HepG2 (cell line): ENCODE results near the gene POC1A. TPM values are rescaled to one million over a fixed set of nuclear protein-coding genes. Genes with fewer than 3 reads are reported as not detected.

ENCODE experiments used
- ATAC-seq: fragments of 200-7000 bp; cut with Tn5 transposase; 3 replicates; pipeline ENCODE4 v1.9.1; 2020; ENCODE audit warnings: mild to moderate bottlenecking, moderate library complexity
- BruUV-seq: library from RNA; stranded (reverse); fragments of 400-500 nt; replicated peaks from 2 replicates; lab custom pipeline; 2021; lab: Mats Ljungman, UMichigan
- CTCF ChIA-PET: fragments of 300-600 bp; formaldehyde crosslinking; extraction: SDS; loops from one replicate; lab custom pipeline; 2021; ENCODE audit warnings: low total read pairs, inconsistent platforms, low intra/inter-chr PET ratio; lab: Yijun Ruan, JAX
- POLR2A ChIA-PET: fragments of 350-600 bp; sonication (Branson Sonifier 250); formaldehyde crosslinking; loops from one replicate; lab custom pipeline; 2020; ENCODE audit warnings: antibody characterized with exemption, inconsistent platforms; lab: Yijun Ruan, JAX
- DNase-seq: peaks from one replicate; pipeline ENCODE4 v3.0.0-alpha.2; 2015; ENCODE audit warnings: low spot score
- FAIRE-seq: peaks from 3 replicates; lab custom pipeline; 2011; peaks lifted over from hg19 to GRCh38; lab: Jason Lieb, UNC
- H2AFZ ChIP-seq: one replicate; pipeline ENCODE4 v1.6.1; 2011; ENCODE audit warnings: low read length, inconsistent platforms
- H3K27ac ChIP-seq: fragments of 300-600 bp; 3 replicates; pipeline ENCODE4 v1.8.0; 2011; ENCODE audit warnings: mixed run types, mild to moderate bottlenecking, mixed read lengths, low read length, inconsistent platforms; ENCODE audit not compliant: insufficient read depth; ENCODE audit errors: extremely low read length
- H3K27me3 ChIP-seq, 2 experiments: fragments of 200-600 bp in 1 of 2; 2 replicates in 1 of 2; 3 replicates in 1 of 2; pipeline versions ENCODE4 v1.6.0 to v1.8.0; 2011; ENCODE audit warnings: low read length in 2 of 2, mild to moderate bottlenecking in 2 of 2, moderate library complexity in 2 of 2, inconsistent platforms in 1 of 2; ENCODE audit not compliant: insufficient read depth in 2 of 2, control insufficient read depth in 1 of 2
- H3K36me3 ChIP-seq, 2 experiments: fragments of 200-600 bp in 1 of 2; replicated peaks in 1 of 2; 2 replicates in 1 of 2; 3 replicates in 1 of 2; pipeline versions ENCODE4 v1.5.1 to v1.8.0; 2011; ENCODE audit warnings: low read length in 2 of 2, inconsistent platforms in 1 of 2; ENCODE audit not compliant: insufficient read depth in 2 of 2, control insufficient read depth in 1 of 2
- H3K4me1 ChIP-seq: 2 replicates; pipeline ENCODE4 v1.5.1; 2012; ENCODE audit warnings: low read length, inconsistent platforms; ENCODE audit not compliant: insufficient read depth
- H3K4me2 ChIP-seq: 2 replicates; pipeline ENCODE4 v1.6.0; 2011; ENCODE audit warnings: low read depth, low read length, inconsistent platforms
- H3K4me3 ChIP-seq, 3 experiments: fragments of 200-600 bp in 1 of 3; sonication (generic), shearing (Covaris generic) in 1 of 3; replicated peaks in 1 of 3; 2 replicates each; pipeline ENCODE4 v1.5.1; 2011 to 2016; ENCODE audit warnings: low read length in 3 of 3, inconsistent platforms in 2 of 3, low read depth in 2 of 3, mild to moderate bottlenecking in 2 of 3, control low read depth in 1 of 3, mixed read lengths in 1 of 3; ENCODE audit not compliant: insufficient read depth in 1 of 3
- H3K79me2 ChIP-seq: one replicate; pipeline ENCODE4 v1.6.1; 2011; ENCODE audit warnings: low read length, inconsistent platforms; ENCODE audit not compliant: insufficient read depth
- H3K9ac ChIP-seq: 2 replicates; pipeline ENCODE4 v1.6.0; 2011; ENCODE audit warnings: mild to moderate bottlenecking, low read depth, low read length, inconsistent platforms; ENCODE audit not compliant: insufficient read depth
- H3K9me3 ChIP-seq: 2 replicates; pipeline ENCODE4 v1.5.1; 2012; ENCODE audit warnings: mild to moderate bottlenecking, low read length
- H4K20me1 ChIP-seq: 2 replicates; pipeline ENCODE4 v1.6.0; 2011; ENCODE audit warnings: inconsistent platforms, mild to moderate bottlenecking, low read length, moderate library complexity; ENCODE audit not compliant: insufficient read depth
- MED13 ChIP-seq: sonication (generic); formaldehyde crosslinking; IDR thresholded peaks from 2 replicates; pipeline ENCODE4 v1.5.0; 2020; ENCODE audit warnings: missing genetic modification reagents
- NR0B2 ChIP-seq: sonication (generic); formaldehyde crosslinking; IDR thresholded peaks from 2 replicates; pipeline ENCODE4 v1.4.0; 2020; ENCODE audit warnings: mild to moderate bottlenecking, missing genetic modification reagents
- NR2F1 ChIP-seq, 2 experiments: fragments of 450-650 bp in 1 of 2; formaldehyde crosslinking in 1 of 2; IDR thresholded peaks; 2 replicates each; pipeline versions ENCODE4 v1.5.0 to v1.6.1; 2016 to 2020; ENCODE audit warnings: mild to moderate bottlenecking in 1 of 2, missing compliant biosample characterization in 1 of 2, missing genetic modification reagents in 1 of 2, moderate library complexity in 1 of 2
- PREB ChIP-seq: sonication (generic); formaldehyde crosslinking; IDR thresholded peaks from 2 replicates; pipeline ENCODE4 v1.4.0; 2020; ENCODE audit warnings: missing genetic modification reagents
- SMC3 ChIP-seq: IDR thresholded peaks from 2 replicates; pipeline ENCODE4 v1.6.1; 2011; ENCODE audit warnings: low read length, improper control_type of control experiment
- ZBTB4 ChIP-seq: sonication (generic); formaldehyde crosslinking; IDR thresholded peaks from 2 replicates; pipeline ENCODE4 v1.4.0; 2020; ENCODE audit warnings: missing genetic modification reagents, mild to moderate bottlenecking, borderline replicate concordance
- ZNF281 ChIP-seq: sonication (generic); formaldehyde crosslinking; IDR thresholded peaks from 2 replicates; pipeline ENCODE4 v1.4.0; 2020; ENCODE audit warnings: missing genetic modification reagents, borderline replicate concordance
- WGBS: methylation state at CpG from one replicate; pipeline ENCODE4 v1.1.6; 2017; ENCODE audit warnings: low lambda C conversion rate; 5-methylcytosine and 5-hydroxymethylcytosine counted together
- in situ Hi-C: cut with HindIII; loops from 2 replicates; pipeline ENCODE4 v1.10.0; 2017; ENCODE audit warnings: low pct_unique_long_range_greater_than_20kb; ENCODE audit not compliant: extremely low pct_ligation_motif_present
- intact Hi-C: fragments of 100-400 bp; cut with micrococcal nuclease; formaldehyde crosslinking; loops from one replicate; pipeline ENCODE4 v1.10.0; 2022; ENCODE audit not compliant: unreplicated experiment
- polyA plus RNA-seq, 8 experiments: library from polyadenylated mRNA; depleted of rRNA in 3 of 8; stranded (reverse) in 7 of 8; unstranded in 1 of 8; fragments of >200 nt; fragmentation: Illumina TruSeq in 4 of 8; extraction: Trizol in 4 of 8; gene quantifications; 2 replicates each; pipeline versions ENCODE4 v1.2.1 to v1.2.3, GENCODE V29; 2011 to 2016; ENCODE audit warnings: low read depth in 4 of 8, missing spikeins in 1 of 8, mixed read lengths in 1 of 8; ENCODE audit not compliant: insufficient read depth in 1 of 8
- total RNA-seq, 5 experiments: library from RNA; depleted of rRNA; stranded (reverse); fragments of >200 nt; fragmentation: Illumina TruSeq; extraction: Trizol; gene quantifications; 2 replicates each; pipeline ENCODE4 v1.2.3, GENCODE V29; 2016; ENCODE audit warnings: low read depth in 1 of 5

The POC1A gene
- total and polyA plus RNA-seq, 2 of the 13 experiments (the other 11 are each of a cell fraction or from before 2014, with no cell fraction given): 14.6 to 20.0 TPM

GRCh38 chr3:52025453-52025852, 128.8 kb downstream of the POC1A start:
- intact Hi-C loops: no loop called here
- ATAC-seq: no peak
- peaks cover 54% of the 10 kb centered on the region for H3K4me1 ChIP-seq
- ChIA-PET POLR2A (no interaction called here), CTCF (no interaction called here)
- no peaks in the 10 kb centered on the region for H3K9me3 ChIP-seq
- no peak overlapping the region for H3K4me3 ChIP-seq
- H3K4me2 ChIP-seq: no peak overlapping the region
- 52% methylated on average over 2 of the region's 7 CpGs for WGBS
- no peaks in the 10 kb centered on the region for H3K36me3 ChIP-seq
- no peak for FAIRE-seq
- H2AFZ ChIP-seq: no peak overlapping the region
- in situ Hi-C loops: no loop called here
- no peak overlapping the region for H3K9ac ChIP-seq
- no peaks in the 10 kb centered on the region for H3K79me2 ChIP-seq
- peaks cover 1 to 40% of the 10 kb centered on the region in 2 experiments; a peak in 4 of 5 replicates for H3K27me3 ChIP-seq
- H3K27ac ChIP-seq: no peak overlapping the region
- no peaks in the 10 kb centered on the region for H4K20me1 ChIP-seq
- DNase-seq: no peak
- BruUV-seq: no TSS peak
- TF ChIP-seq NR0B2 (CRISPR knock-in tag) (no peak), SMC3 (no peak), MED13 (CRISPR knock-in tag) (no peak), NR2F1 (CRISPR knock-in tag; IDR thresholded peaks at IDR 0.05) (no peak), PREB (CRISPR knock-in tag) (no peak), ZBTB4 (no peak), ZNF281 (CRISPR knock-in tag) (no peak)
